ENCODE measurements around the gene RPP25L. TPM values are rescaled to one million over a fixed set of nuclear protein-coding genes. Genes with fewer than 3 reads are reported as not detected.

The RPP25L gene
- total RNA-seq, 2 donors from 2014 or later: 37.0 to 54.4 TPM

GRCh38 chr9:34612788-34613390 lies 992 bp upstream of the RPP25L start:
- intact Hi-C loops (cut with DNase I): no loop called here
- H3K27me3 ChIP-seq: no peaks in the 10 kb centered on the region
- no peaks in the 10 kb centered on the region for H3K9me3 ChIP-seq
- peaks cover 14% of the 10 kb centered on the region for H3K36me3 ChIP-seq
- peak overlapping the region; percentile 60 for H3K4me3 ChIP-seq
- no peaks in the 10 kb centered on the region for H3K4me1 ChIP-seq
- TF ChIP-seq, protein P1, sequence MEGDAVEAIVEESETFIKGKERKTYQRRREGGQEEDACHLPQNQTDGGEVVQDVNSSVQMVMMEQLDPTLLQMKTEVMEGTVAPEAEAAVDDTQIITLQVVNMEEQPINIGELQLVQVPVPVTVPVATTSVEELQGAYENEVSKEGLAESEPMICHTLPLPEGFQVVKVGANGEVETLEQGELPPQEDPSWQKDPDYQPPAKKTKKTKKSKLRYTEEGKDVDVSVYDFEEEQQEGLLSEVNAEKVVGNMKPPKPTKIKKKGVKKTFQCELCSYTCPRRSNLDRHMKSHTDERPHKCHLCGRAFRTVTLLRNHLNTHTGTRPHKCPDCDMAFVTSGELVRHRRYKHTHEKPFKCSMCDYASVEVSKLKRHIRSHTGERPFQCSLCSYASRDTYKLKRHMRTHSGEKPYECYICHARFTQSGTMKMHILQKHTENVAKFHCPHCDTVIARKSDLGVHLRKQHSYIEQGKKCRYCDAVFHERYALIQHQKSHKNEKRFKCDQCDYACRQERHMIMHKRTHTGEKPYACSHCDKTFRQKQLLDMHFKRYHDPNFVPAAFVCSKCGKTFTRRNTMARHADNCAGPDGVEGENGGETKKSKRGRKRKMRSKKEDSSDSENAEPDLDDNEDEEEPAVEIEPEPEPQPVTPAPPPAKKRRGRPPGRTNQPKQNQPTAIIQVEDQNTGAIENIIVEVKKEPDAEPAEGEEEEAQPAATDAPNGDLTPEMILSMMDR (IDR thresholded peaks at IDR 0.05): peak; percentile 89
- peak; percentile 90 for DNase-seq
- H3K27ac ChIP-seq: peak overlapping the region; percentile 73
- peak overlapping the region; percentile 46 to 84 for H3K9ac ChIP-seq (ENCODE audit: low read depth in 2 of 2, low read length in 2 of 2)

DNA sequence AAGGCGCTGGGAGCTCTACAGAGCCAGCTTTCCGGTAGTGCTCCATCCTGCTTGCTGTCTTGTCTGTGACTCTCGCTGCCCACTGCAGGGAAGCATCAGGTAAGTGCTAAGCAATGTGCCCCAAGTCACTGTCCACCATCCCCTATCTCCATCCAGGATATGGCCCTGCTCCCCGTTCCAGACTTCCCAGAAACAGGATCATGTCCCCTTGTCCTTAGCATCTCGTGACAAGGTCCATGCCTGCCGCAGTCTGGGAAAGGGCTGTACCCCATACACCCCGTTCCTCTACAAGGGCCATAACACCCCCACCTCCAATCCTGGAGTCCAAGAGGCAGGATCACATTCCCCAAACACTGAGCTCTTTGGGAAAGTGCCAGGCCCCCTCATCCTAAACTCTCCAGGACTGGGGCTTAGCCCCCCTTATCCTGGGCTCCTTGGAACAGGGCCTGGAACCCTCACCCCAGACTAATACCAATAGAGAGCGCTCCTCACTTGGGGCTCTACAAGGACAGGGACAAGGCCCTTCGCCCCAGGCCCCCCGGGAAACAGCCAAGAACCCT lies 566 bp downstream of the RPP25L start:
- Histone ChIP-seq H3K9me3 (no peaks in the 10 kb centered on the region), H3K9ac (ENCODE audit: low read depth in 2 of 2, low read length in 2 of 2) (peak overlapping the region; percentile 84 to 89), H3K36me3 (no peaks in the 10 kb centered on the region), H3K27ac (peak overlapping the region; percentile 73), H3K4me3 (peak overlapping the region; percentile 60), H3K4me1 (no peaks in the 10 kb centered on the region), H3K27me3 (no peaks in the 10 kb centered on the region)
- no peak for DNase-seq
- TF ChIP-seq, protein P1 (IDR thresholded peaks at IDR 0.05): no peak
- intact Hi-C loops (cut with DNase I): no loop called here

GRCh38 chr9:34610434-34611206 lies 1.3 kb downstream of the RPP25L start:
- peak overlapping the region; percentile 60 for H3K4me3 ChIP-seq
- no peaks in the 10 kb centered on the region for H3K36me3 ChIP-seq
- H3K27ac ChIP-seq: no peak overlapping the region
- TF ChIP-seq, protein P1 (IDR thresholded peaks at IDR 0.05): no peak
- intact Hi-C loops (cut with DNase I): no loop called here
- no peak for DNase-seq
- H3K9me3 ChIP-seq: no peaks in the 10 kb centered on the region
- H3K4me1 ChIP-seq: no peaks in the 10 kb centered on the region
- H3K27me3 ChIP-seq: no peaks in the 10 kb centered on the region
- peak overlapping the region; percentile 50 to 84 for H3K9ac ChIP-seq (ENCODE audit: low read depth in 2 of 2, low read length in 2 of 2)

DNA sequence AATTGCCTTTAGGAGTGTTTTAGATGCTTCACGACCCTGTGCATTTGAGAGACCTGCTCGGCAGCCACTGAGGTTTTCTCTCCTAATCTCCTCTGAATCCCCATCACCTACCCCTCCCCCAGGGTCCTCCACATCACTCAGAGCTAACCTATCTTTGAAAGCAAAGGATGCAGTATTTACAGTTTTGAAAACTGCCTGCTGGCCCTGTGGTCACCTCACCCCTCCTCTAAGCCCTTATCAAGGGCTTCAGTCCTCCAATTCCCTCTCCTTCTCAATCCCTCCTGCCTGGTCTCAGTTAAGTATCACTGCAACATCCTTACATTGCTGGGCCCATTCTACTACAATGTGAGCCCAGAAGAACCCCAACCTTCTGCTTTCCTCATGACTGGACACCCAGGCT lies 4.6 kb downstream of the RPP25L start:
- Histone ChIP-seq H3K27me3 (no peaks in the 10 kb centered on the region), H3K9me3 (no peaks in the 10 kb centered on the region), H3K4me3 (no peak overlapping the region), H3K9ac (ENCODE audit: low read depth in 2 of 2, low read length in 2 of 2) (no peak overlapping the region), H3K36me3 (no peaks in the 10 kb centered on the region), H3K27ac (no peak overlapping the region), H3K4me1 (no peaks in the 10 kb centered on the region)
- intact Hi-C loops (cut with DNase I): no loop called here
- TF ChIP-seq, protein P1 (IDR thresholded peaks at IDR 0.05): no peak
- no peak for DNase-seq

DNA sequence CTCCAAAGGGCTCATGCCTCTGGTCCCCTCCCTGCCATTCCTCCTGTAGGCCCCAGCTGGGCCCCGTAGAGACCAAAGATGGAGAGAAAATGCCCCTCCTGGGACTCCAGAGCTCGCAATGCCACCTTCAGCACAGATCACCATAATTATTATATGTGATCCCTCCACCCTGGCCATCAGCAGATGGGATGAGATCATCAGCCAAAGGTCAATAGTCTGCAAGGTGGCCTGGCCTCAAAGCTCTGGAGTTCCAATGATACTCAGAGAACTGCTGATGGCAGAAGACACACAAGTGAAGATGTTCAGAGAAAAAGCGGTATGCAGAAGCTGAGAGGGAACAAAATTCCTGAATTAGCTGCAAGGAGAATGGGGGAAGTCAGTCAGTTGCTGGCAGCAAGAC lies 5.0 kb downstream of the RPP25L start:
- Histone ChIP-seq H3K9me3 (no peaks in the 10 kb centered on the region), H3K36me3 (no peaks in the 10 kb centered on the region), H3K4me1 (no peaks in the 10 kb centered on the region), H3K27me3 (no peaks in the 10 kb centered on the region), H3K4me3 (no peak overlapping the region), H3K9ac (ENCODE audit: low read depth in 2 of 2, low read length in 2 of 2) (no peak overlapping the region), H3K27ac (no peak overlapping the region)
- DNase-seq: no peak
- TF ChIP-seq, protein P1 (IDR thresholded peaks at IDR 0.05): no peak
- intact Hi-C loops (cut with DNase I): no loop called here
